HepG2 (cell line): Measurements from ENCODE around the gene ARMC8. TPM values are rescaled to one million over a fixed set of nuclear protein-coding genes. Genes with fewer than 3 reads are reported as not detected.

Experiments
- ATAC-seq: fragments of 200-7000 bp; cut with Tn5 transposase; 3 replicates; pipeline ENCODE4 v1.9.1; 2020; ENCODE audit warnings: mild to moderate bottlenecking, moderate library complexity
- BruUV-seq: library from RNA; stranded (reverse); fragments of 400-500 nt; replicated peaks from 2 replicates; lab custom pipeline; 2021; lab: Mats Ljungman, UMichigan
- CTCF ChIA-PET: fragments of 300-600 bp; formaldehyde crosslinking; extraction: SDS; loops from one replicate; lab custom pipeline; 2021; ENCODE audit warnings: low total read pairs, inconsistent platforms, low intra/inter-chr PET ratio; lab: Yijun Ruan, JAX
- POLR2A ChIA-PET: fragments of 350-600 bp; sonication (Branson Sonifier 250); formaldehyde crosslinking; loops from one replicate; lab custom pipeline; 2020; ENCODE audit warnings: antibody characterized with exemption, inconsistent platforms; lab: Yijun Ruan, JAX
- DNase-seq: peaks from one replicate; pipeline ENCODE4 v3.0.0-alpha.2; 2015; ENCODE audit warnings: low spot score
- FAIRE-seq: peaks from 3 replicates; lab custom pipeline; 2011; peaks lifted over from hg19 to GRCh38; lab: Jason Lieb, UNC
- H2AFZ ChIP-seq: one replicate; pipeline ENCODE4 v1.6.1; 2011; ENCODE audit warnings: low read length, inconsistent platforms
- H3K27ac ChIP-seq: fragments of 300-600 bp; 3 replicates; pipeline ENCODE4 v1.8.0; 2011; ENCODE audit warnings: mixed run types, mild to moderate bottlenecking, mixed read lengths, low read length, inconsistent platforms; ENCODE audit not compliant: insufficient read depth; ENCODE audit errors: extremely low read length
- H3K27me3 ChIP-seq, 2 experiments: fragments of 200-600 bp in 1 of 2; 2 replicates in 1 of 2; 3 replicates in 1 of 2; pipeline versions ENCODE4 v1.6.0 to v1.8.0; 2011; ENCODE audit warnings: low read length in 2 of 2, mild to moderate bottlenecking in 2 of 2, moderate library complexity in 2 of 2, inconsistent platforms in 1 of 2; ENCODE audit not compliant: insufficient read depth in 2 of 2, control insufficient read depth in 1 of 2
- H3K36me3 ChIP-seq, 2 experiments: fragments of 200-600 bp in 1 of 2; replicated peaks in 1 of 2; 2 replicates in 1 of 2; 3 replicates in 1 of 2; pipeline versions ENCODE4 v1.5.1 to v1.8.0; 2011; ENCODE audit warnings: low read length in 2 of 2, inconsistent platforms in 1 of 2; ENCODE audit not compliant: insufficient read depth in 2 of 2, control insufficient read depth in 1 of 2
- H3K4me1 ChIP-seq: 2 replicates; pipeline ENCODE4 v1.5.1; 2012; ENCODE audit warnings: low read length, inconsistent platforms; ENCODE audit not compliant: insufficient read depth
- H3K4me2 ChIP-seq: 2 replicates; pipeline ENCODE4 v1.6.0; 2011; ENCODE audit warnings: low read depth, low read length, inconsistent platforms
- H3K4me3 ChIP-seq, 3 experiments: fragments of 200-600 bp in 1 of 3; sonication (generic), shearing (Covaris generic) in 1 of 3; replicated peaks in 1 of 3; 2 replicates each; pipeline ENCODE4 v1.5.1; 2011 to 2016; ENCODE audit warnings: low read length in 3 of 3, inconsistent platforms in 2 of 3, low read depth in 2 of 3, mild to moderate bottlenecking in 2 of 3, control low read depth in 1 of 3, mixed read lengths in 1 of 3; ENCODE audit not compliant: insufficient read depth in 1 of 3
- H3K79me2 ChIP-seq: one replicate; pipeline ENCODE4 v1.6.1; 2011; ENCODE audit warnings: low read length, inconsistent platforms; ENCODE audit not compliant: insufficient read depth
- H3K9ac ChIP-seq: 2 replicates; pipeline ENCODE4 v1.6.0; 2011; ENCODE audit warnings: mild to moderate bottlenecking, low read depth, low read length, inconsistent platforms; ENCODE audit not compliant: insufficient read depth
- H3K9me3 ChIP-seq: 2 replicates; pipeline ENCODE4 v1.5.1; 2012; ENCODE audit warnings: mild to moderate bottlenecking, low read length
- H4K20me1 ChIP-seq: 2 replicates; pipeline ENCODE4 v1.6.0; 2011; ENCODE audit warnings: inconsistent platforms, mild to moderate bottlenecking, low read length, moderate library complexity; ENCODE audit not compliant: insufficient read depth
- BCL6 ChIP-seq: IDR thresholded peaks from 2 replicates; pipeline ENCODE4 v1.6.1; 2016; ENCODE audit warnings: missing genetic modification reagents, missing compliant biosample characterization
- CAMTA2 ChIP-seq: sonication (generic); formaldehyde crosslinking; IDR thresholded peaks from 2 replicates; pipeline ENCODE4 v1.4.0; 2020; ENCODE audit warnings: mild to moderate bottlenecking, missing genetic modification reagents, borderline replicate concordance
- HHEX ChIP-seq: IDR thresholded peaks from 2 replicates; pipeline ENCODE4 v1.6.1; 2016; ENCODE audit warnings: control low read depth
- PAWR ChIP-seq: sonication (generic); formaldehyde crosslinking; IDR thresholded peaks from 2 replicates; pipeline ENCODE4 v1.4.0; 2020; ENCODE audit warnings: missing genetic modification reagents, mild to moderate bottlenecking, borderline replicate concordance
- TOE1 ChIP-seq: sonication (generic); formaldehyde crosslinking; IDR thresholded peaks from 2 replicates; pipeline ENCODE4 v1.4.0; 2020; ENCODE audit warnings: mild to moderate bottlenecking, missing genetic modification reagents
- ZBTB3 ChIP-seq: sonication (generic); formaldehyde crosslinking; IDR thresholded peaks from 2 replicates; pipeline ENCODE4 v1.4.0; 2020; ENCODE audit warnings: low read depth, mild to moderate bottlenecking, moderate library complexity, missing genetic modification reagents, borderline replicate concordance
- WGBS: methylation state at CpG from one replicate; pipeline ENCODE4 v1.1.6; 2017; ENCODE audit warnings: low lambda C conversion rate; 5-methylcytosine and 5-hydroxymethylcytosine counted together
- in situ Hi-C: cut with HindIII; loops from 2 replicates; pipeline ENCODE4 v1.10.0; 2017; ENCODE audit warnings: low pct_unique_long_range_greater_than_20kb; ENCODE audit not compliant: extremely low pct_ligation_motif_present
- intact Hi-C: fragments of 100-400 bp; cut with micrococcal nuclease; formaldehyde crosslinking; loops from one replicate; pipeline ENCODE4 v1.10.0; 2022; ENCODE audit not compliant: unreplicated experiment
- polyA plus RNA-seq, 8 experiments: library from polyadenylated mRNA; depleted of rRNA in 3 of 8; stranded (reverse) in 7 of 8; unstranded in 1 of 8; fragments of >200 nt; fragmentation: Illumina TruSeq in 4 of 8; extraction: Trizol in 4 of 8; gene quantifications; 2 replicates each; pipeline versions ENCODE4 v1.2.1 to v1.2.3, GENCODE V29; 2011 to 2016; ENCODE audit warnings: low read depth in 4 of 8, missing spikeins in 1 of 8, mixed read lengths in 1 of 8; ENCODE audit not compliant: insufficient read depth in 1 of 8
- total RNA-seq, 5 experiments: library from RNA; depleted of rRNA; stranded (reverse); fragments of >200 nt; fragmentation: Illumina TruSeq; extraction: Trizol; gene quantifications; 2 replicates each; pipeline ENCODE4 v1.2.3, GENCODE V29; 2016; ENCODE audit warnings: low read depth in 1 of 5
- TF ChIP-seq, protein P1 (sequence below): IDR thresholded peaks from 2 replicates; pipeline ENCODE4 v1.6.1; 2016; ENCODE audit warnings: missing genetic modification reagents, missing compliant biosample characterization
- TF ChIP-seq, protein P2 (sequence below): sonication (generic); formaldehyde crosslinking; IDR thresholded peaks from 2 replicates; pipeline ENCODE4 v1.5.0; 2020; ENCODE audit warnings: mild to moderate bottlenecking, missing genetic modification reagents, moderate library complexity
- TF ChIP-seq, protein P3 (sequence below): sonication (generic); formaldehyde crosslinking; IDR thresholded peaks from 2 replicates; pipeline ENCODE4 v1.4.0; 2020; ENCODE audit warnings: missing genetic modification reagents

Gene ARMC8
- total and polyA plus RNA-seq, 2 of the 13 experiments (the other 11 are each of a cell fraction or from before 2014, with no cell fraction given), result 38.9 to 55.3 TPM

DNA sequence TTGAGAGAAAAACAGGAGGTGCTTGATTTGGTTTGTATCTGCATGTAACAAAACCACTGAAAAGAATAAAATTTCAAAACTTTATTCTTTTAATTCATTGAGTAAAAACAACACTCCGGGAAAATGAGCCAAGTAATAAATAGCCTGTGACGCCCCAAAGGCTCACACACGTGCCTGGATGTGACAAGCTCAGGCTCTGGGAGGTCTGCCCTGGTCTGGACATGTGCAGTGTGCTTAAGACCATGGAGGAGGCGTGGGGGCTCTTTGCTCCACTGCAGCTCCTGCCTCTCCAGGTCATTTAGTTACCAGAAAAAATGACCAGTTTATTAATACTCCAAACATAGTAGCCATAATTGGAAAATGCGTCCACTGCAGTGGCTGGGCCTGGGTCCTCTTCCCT is 151.1 kb downstream of the ARMC8 start:
- in situ Hi-C loops (no loop called here), intact Hi-C loops (no loop called here)
- 15% methylated on average over 4 of the region's 5 CpGs for WGBS
- CTCF ChIA-PET, result no interaction called here
- DNase-seq (no peak), FAIRE-seq (no peak), ATAC-seq (no peak)
- no TSS peak for BruUV-seq
- Histone ChIP-seq H3K27ac (no peak overlapping the region), H3K27me3 (peaks cover 0 to 4% of the 10 kb centered on the region in 2 experiments; a peak in 2 of 5 replicates), H2AFZ (no peak overlapping the region), H4K20me1 (no peaks in the 10 kb centered on the region), H3K36me3 (no peaks in the 10 kb centered on the region), H3K4me3 (no peak overlapping the region), H3K4me2 (no peak overlapping the region), H3K9ac (no peak overlapping the region), H3K79me2 (no peaks in the 10 kb centered on the region)
- POLR2A ChIA-PET, result no interaction called here
- TF ChIP-seq, protein P1, sequence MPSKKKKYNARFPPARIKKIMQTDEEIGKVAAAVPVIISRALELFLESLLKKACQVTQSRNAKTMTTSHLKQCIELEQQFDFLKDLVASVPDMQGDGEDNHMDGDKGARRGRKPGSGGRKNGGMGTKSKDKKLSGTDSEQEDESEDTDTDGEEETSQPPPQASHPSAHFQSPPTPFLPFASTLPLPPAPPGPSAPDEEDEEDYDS, result no peak
- TF ChIP-seq, protein P2, sequence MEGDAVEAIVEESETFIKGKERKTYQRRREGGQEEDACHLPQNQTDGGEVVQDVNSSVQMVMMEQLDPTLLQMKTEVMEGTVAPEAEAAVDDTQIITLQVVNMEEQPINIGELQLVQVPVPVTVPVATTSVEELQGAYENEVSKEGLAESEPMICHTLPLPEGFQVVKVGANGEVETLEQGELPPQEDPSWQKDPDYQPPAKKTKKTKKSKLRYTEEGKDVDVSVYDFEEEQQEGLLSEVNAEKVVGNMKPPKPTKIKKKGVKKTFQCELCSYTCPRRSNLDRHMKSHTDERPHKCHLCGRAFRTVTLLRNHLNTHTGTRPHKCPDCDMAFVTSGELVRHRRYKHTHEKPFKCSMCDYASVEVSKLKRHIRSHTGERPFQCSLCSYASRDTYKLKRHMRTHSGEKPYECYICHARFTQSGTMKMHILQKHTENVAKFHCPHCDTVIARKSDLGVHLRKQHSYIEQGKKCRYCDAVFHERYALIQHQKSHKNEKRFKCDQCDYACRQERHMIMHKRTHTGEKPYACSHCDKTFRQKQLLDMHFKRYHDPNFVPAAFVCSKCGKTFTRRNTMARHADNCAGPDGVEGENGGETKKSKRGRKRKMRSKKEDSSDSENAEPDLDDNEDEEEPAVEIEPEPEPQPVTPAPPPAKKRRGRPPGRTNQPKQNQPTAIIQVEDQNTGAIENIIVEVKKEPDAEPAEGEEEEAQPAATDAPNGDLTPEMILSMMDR, result no peak
- TF ChIP-seq CAMTA2 (CRISPR knock-in tag) (no peak), PAWR (no peak), ZBTB3 (CRISPR knock-in tag) (no peak), BCL6 (CRISPR knock-in tag) (no peak), HHEX (no peak), TOE1 (CRISPR knock-in tag) (no peak)
- TF ChIP-seq, protein P3, sequence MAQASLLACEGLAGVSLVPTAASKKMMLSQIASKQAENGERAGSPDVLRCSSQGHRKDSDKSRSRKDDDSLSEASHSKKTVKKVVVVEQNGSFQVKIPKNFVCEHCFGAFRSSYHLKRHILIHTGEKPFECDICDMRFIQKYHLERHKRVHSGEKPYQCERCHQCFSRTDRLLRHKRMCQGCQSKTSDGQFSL (CRISPR knock-in tag), result no peak
- TF ChIP-seq, all 625 proteins: peak for 0
- Histone ChIP-seq H3K4me1 (no peaks in the 10 kb centered on the region), H3K9me3 (no peaks in the 10 kb centered on the region)
